Nephron (organoid): ENCODE results near the gene MANEAL.

Source experiments
- H3K27ac Mint-ChIP-seq, 3 experiments: 2 replicates each; pipeline ENCODE4 v1.8.0; 2020; ENCODE audit warnings: mixed read lengths in 3 of 3, mild to moderate bottlenecking in 2 of 3, moderate library complexity in 1 of 3
- H3K27me3 Mint-ChIP-seq: 2 replicates; pipeline ENCODE4 v1.8.0; 2021; ENCODE audit warnings: low read depth, mild to moderate bottlenecking, moderate library complexity, mixed read lengths
- H3K36me3 Mint-ChIP-seq: 2 replicates; pipeline ENCODE4 v1.8.0; 2020; ENCODE audit warnings: low read depth, mixed read lengths
- H3K4me1 Mint-ChIP-seq: 2 replicates; pipeline ENCODE4 v1.8.0; 2020; ENCODE audit warnings: mixed read lengths
- H3K4me3 Mint-ChIP-seq, 3 experiments: 2 replicates each; pipeline ENCODE4 v1.8.0; 2020; ENCODE audit warnings: mild to moderate bottlenecking in 3 of 3, mixed read lengths in 3 of 3, moderate library complexity in 2 of 3
- H3K9me3 Mint-ChIP-seq: 2 replicates; pipeline ENCODE4 v1.8.0; 2020; ENCODE audit warnings: mixed read lengths
- CTCF ChIP-seq, 3 experiments: fragments of 200-600 bp; sonication (generic); IDR thresholded peaks; one replicate each; pipeline ENCODE4 v1.5.0; 2021; ENCODE audit warnings: antibody characterized with exemption in 3 of 3; ENCODE audit not compliant: unreplicated experiment in 3 of 3

Gene MANEAL

GRCh38 chr1:37753473-37754321 lies 40.0 kb upstream of the MANEAL start:
- Mint-ChIP-seq H3K27me3 (peaks cover 34% of the 10 kb centered on the region), H3K4me3 (peak overlapping the region; percentile 67 to 72 (median 69)), H3K36me3 (no peaks in the 10 kb centered on the region), H3K9me3 (no peaks in the 10 kb centered on the region), H3K27ac (no peak overlapping the region), H3K4me1 (no peaks in the 10 kb centered on the region)
- TF ChIP-seq CTCF (IDR thresholded peaks at IDR 0.05; ENCODE audit: unreplicated experiment in 3 of 3), result no peak

- no peak overlapping the region for H3K4me3 Mint-ChIP-seq
- no peak overlapping the region for H3K27ac Mint-ChIP-seq
- H3K9me3 Mint-ChIP-seq, result no peaks in the 10 kb centered on the region
- no peaks in the 10 kb centered on the region for H3K36me3 Mint-ChIP-seq
- peaks cover 24% of the 10 kb centered on the region for H3K27me3 Mint-ChIP-seq
- no peaks in the 10 kb centered on the region for H3K4me1 Mint-ChIP-seq
- TF ChIP-seq CTCF (IDR thresholded peaks at IDR 0.05; ENCODE audit: unreplicated experiment in 3 of 3), result no peak
Measured at GRCh38 chr1:37755290-37755689, 38.4 kb upstream of the MANEAL start.

GRCh38 chr1:37755951-37756560 lies 37.6 kb upstream of the MANEAL start:
- H3K27ac Mint-ChIP-seq, result no peak overlapping the region
- peaks cover 16% of the 10 kb centered on the region for H3K27me3 Mint-ChIP-seq
- no peaks in the 10 kb centered on the region for H3K36me3 Mint-ChIP-seq

GRCh38 chr1:37759451-37759850 lies 34.2 kb upstream of the MANEAL start:
- peaks cover 4% of the 10 kb centered on the region for H3K9me3 Mint-ChIP-seq
- H3K27me3 Mint-ChIP-seq, result peaks cover 28% of the 10 kb centered on the region
- H3K4me3 Mint-ChIP-seq, result no peak overlapping the region
- H3K36me3 Mint-ChIP-seq, result no peaks in the 10 kb centered on the region
- no peak overlapping the region for H3K27ac Mint-ChIP-seq
- no peak for TF ChIP-seq CTCF (IDR thresholded peaks at IDR 0.05; ENCODE audit: unreplicated experiment in 3 of 3)
- no peaks in the 10 kb centered on the region for H3K4me1 Mint-ChIP-seq

More at GRCh38 chr1:37755951-37756560, 37.6 kb upstream of the MANEAL start:
- Mint-ChIP-seq H3K4me1 (no peaks in the 10 kb centered on the region), H3K4me3 (no peak overlapping the region), H3K9me3 (no peaks in the 10 kb centered on the region)
- TF ChIP-seq CTCF (IDR thresholded peaks at IDR 0.05; ENCODE audit: unreplicated experiment in 3 of 3), result no peak

- H3K36me3 Mint-ChIP-seq, result no peaks in the 10 kb centered on the region
- peaks cover 4% of the 10 kb centered on the region for H3K9me3 Mint-ChIP-seq
- H3K27me3 Mint-ChIP-seq, result peaks cover 49% of the 10 kb centered on the region
- no peak for TF ChIP-seq CTCF (IDR thresholded peaks at IDR 0.05; ENCODE audit: unreplicated experiment in 3 of 3)
- no peaks in the 10 kb centered on the region for H3K4me1 Mint-ChIP-seq
- no peak overlapping the region for H3K27ac Mint-ChIP-seq
- no peak overlapping the region for H3K4me3 Mint-ChIP-seq
Measured at GRCh38 chr1:37761416-37762095, 32.1 kb upstream of the MANEAL start.
